H9 (cell line): ENCODE results near the gene CCDC187. TPM values are rescaled to one million over a fixed set of nuclear protein-coding genes. Genes with fewer than 3 reads are reported as not detected.
A peak's percentile ranks its signal among the peaks of the same experiment; 100 is the strongest.

Source experiments
- DNase-seq: peaks from one replicate; pipeline ENCODE4 v3.0.0-alpha.2; 2017
- H2AFZ ChIP-seq: one replicate; pipeline ENCODE4 v1.6.1; 2013; ENCODE audit warnings: mild to moderate bottlenecking, low read length, control low read depth, moderate library complexity
- H2AK5ac ChIP-seq: 2 replicates; pipeline ENCODE4 v1.6.1; 2013; ENCODE audit warnings: low read length, control low read depth, mixed read lengths; ENCODE audit not compliant: insufficient read length
- H2BK120ac ChIP-seq: one replicate; pipeline ENCODE4 v1.6.1; 2013; ENCODE audit warnings: low read depth, mild to moderate bottlenecking, low read length, control low read depth, inconsistent platforms; ENCODE audit not compliant: poor library complexity, severe bottlenecking
- H2BK12ac ChIP-seq: 2 replicates; pipeline ENCODE4 v1.6.1; 2013; ENCODE audit warnings: low read length, control low read depth, mixed read lengths, low read depth; ENCODE audit not compliant: insufficient read length
- H2BK15ac ChIP-seq: 2 replicates; pipeline ENCODE4 v1.6.1; 2013; ENCODE audit warnings: low read depth, low read length, control low read depth
- H2BK20ac ChIP-seq: one replicate; pipeline ENCODE4 v1.6.1; 2013; ENCODE audit warnings: low read depth, mild to moderate bottlenecking, low read length, control low read depth, inconsistent platforms; ENCODE audit not compliant: poor library complexity, severe bottlenecking
- H2BK5ac ChIP-seq: 2 replicates; pipeline ENCODE4 v1.6.1; 2013; ENCODE audit warnings: low read length, control low read depth, mixed read lengths; ENCODE audit not compliant: insufficient read length
- H3K14ac ChIP-seq: 2 replicates; pipeline ENCODE4 v1.6.1; 2013; ENCODE audit warnings: low read length, control low read depth; ENCODE audit not compliant: insufficient read depth
- H3K18ac ChIP-seq: 2 replicates; pipeline ENCODE4 v1.6.1; 2013; ENCODE audit warnings: low read depth, mild to moderate bottlenecking, mixed read lengths, low read length, control low read depth; ENCODE audit not compliant: insufficient read length
- H3K23ac ChIP-seq: 2 replicates; pipeline ENCODE4 v1.6.1; 2013; ENCODE audit warnings: low read length, control low read depth, mixed read lengths, low read depth; ENCODE audit not compliant: insufficient read length
- H3K23me2 ChIP-seq: 2 replicates; pipeline ENCODE4 v1.6.1; 2013; ENCODE audit warnings: low read depth, mild to moderate bottlenecking, mixed read lengths, low read length, control low read depth; ENCODE audit not compliant: insufficient read length, poor library complexity, severe bottlenecking
- H3K27ac ChIP-seq: 2 replicates; pipeline ENCODE4 v1.5.1; 2013; ENCODE audit warnings: low read length, control low read depth, mixed read lengths, low read depth; ENCODE audit not compliant: insufficient read length
- H3K27me3 ChIP-seq: 2 replicates; pipeline ENCODE4 v1.6.1; 2013; ENCODE audit warnings: low read length, control low read depth, inconsistent platforms; ENCODE audit not compliant: insufficient read depth
- H3K4ac ChIP-seq: 2 replicates; pipeline ENCODE4 v1.6.1; 2013; ENCODE audit warnings: low read depth, mild to moderate bottlenecking, control low read depth, inconsistent platforms, low read length, moderate library complexity
- H3K4me1 ChIP-seq: 2 replicates; pipeline ENCODE4 v1.6.1; 2013; ENCODE audit warnings: low read length, control low read depth, inconsistent platforms; ENCODE audit not compliant: insufficient read depth
- H3K4me2 ChIP-seq: 2 replicates; pipeline ENCODE4 v1.6.1; 2013; ENCODE audit warnings: low read length, control low read depth, mixed read lengths; ENCODE audit not compliant: insufficient read length, insufficient read depth
- H3K56ac ChIP-seq: 2 replicates; pipeline ENCODE4 v1.6.1; 2013; ENCODE audit warnings: low read depth, mild to moderate bottlenecking, mixed read lengths, low read length, control low read depth; ENCODE audit not compliant: insufficient read length
- H3K79me1 ChIP-seq: 2 replicates; pipeline ENCODE4 v1.6.1; 2013; ENCODE audit warnings: low read depth, mild to moderate bottlenecking, moderate library complexity, low read length, control low read depth, inconsistent platforms; ENCODE audit not compliant: insufficient read depth, poor library complexity, severe bottlenecking
- H3K79me2 ChIP-seq: 2 replicates; pipeline ENCODE4 v1.6.1; 2013; ENCODE audit warnings: low read length, control low read depth, inconsistent platforms; ENCODE audit not compliant: insufficient read depth
- H3K9ac ChIP-seq: 2 replicates; pipeline ENCODE4 v1.6.1; 2013; ENCODE audit warnings: low read length, control low read depth, mixed read lengths; ENCODE audit not compliant: insufficient read length; ENCODE audit errors: extremely low read depth
- H3K9me3 ChIP-seq: one replicate; pipeline ENCODE4 v1.6.1; 2013; ENCODE audit warnings: low read depth, low read length, inconsistent platforms; ENCODE audit not compliant: control insufficient read depth
- H3T11ph ChIP-seq: one replicate; pipeline ENCODE4 v1.6.1; 2013; ENCODE audit warnings: mild to moderate bottlenecking, low read length, control low read depth, inconsistent platforms
- H4K20me1 ChIP-seq: one replicate; pipeline ENCODE4 v1.6.1; 2013; ENCODE audit not compliant: control insufficient read depth, insufficient read length, insufficient read depth
- H4K5ac ChIP-seq: 2 replicates; pipeline ENCODE4 v1.6.1; 2013; ENCODE audit warnings: low read depth, mild to moderate bottlenecking, mixed read lengths, low read length, control low read depth; ENCODE audit not compliant: insufficient read length
- H4K8ac ChIP-seq: replicated peaks from 2 replicates; pipeline ENCODE4 v1.6.1; 2013; ENCODE audit warnings: low read length, control low read depth, mixed read lengths, low read depth; ENCODE audit not compliant: insufficient read length
- H4K91ac ChIP-seq: 2 replicates; pipeline ENCODE4 v1.6.1; 2013; ENCODE audit warnings: low read depth, mild to moderate bottlenecking, moderate library complexity, mixed read lengths, low read length, control low read depth; ENCODE audit not compliant: insufficient read length
- H3K27ac Mint-ChIP-seq, 3 experiments: 2 replicates in 2 of 3; 3 replicates in 1 of 3; pipeline ENCODE4 v1.8.0; 2020 to 2021; ENCODE audit warnings: mixed read lengths in 3 of 3, mild to moderate bottlenecking in 1 of 3, moderate library complexity in 1 of 3
- H3K27me3 Mint-ChIP-seq: 2 replicates; pipeline ENCODE4 v1.8.0; 2021; ENCODE audit warnings: low read depth, mild to moderate bottlenecking, moderate library complexity, mixed read lengths
- H3K36me3 Mint-ChIP-seq, 3 experiments: 2 replicates in 2 of 3; 3 replicates in 1 of 3; pipeline ENCODE4 v1.8.0; 2020 to 2021; ENCODE audit warnings: low read depth in 3 of 3, mixed read lengths in 3 of 3; ENCODE audit not compliant: insufficient read depth in 1 of 3
- H3K4me1 Mint-ChIP-seq, 2 experiments: 2 replicates each; pipeline ENCODE4 v1.8.0; 2020; ENCODE audit warnings: mixed read lengths in 2 of 2
- H3K4me3 Mint-ChIP-seq, 2 experiments: 2 replicates in 1 of 2; 3 replicates in 1 of 2; pipeline ENCODE4 v1.8.0; 2020 to 2021; ENCODE audit warnings: mild to moderate bottlenecking in 2 of 2, mixed read lengths in 2 of 2, moderate library complexity in 1 of 2
- H3K9me3 Mint-ChIP-seq, 2 experiments: 2 replicates in 1 of 2; 3 replicates in 1 of 2; pipeline ENCODE4 v1.8.0; 2020; ENCODE audit warnings: mild to moderate bottlenecking in 2 of 2, mixed read lengths in 2 of 2, moderate library complexity in 1 of 2
- CTCF ChIP-seq: fragments of 200-600 bp; sonication (generic); conservative IDR thresholded peaks from 3 replicates; pipeline ENCODE4 v1.8.0; 2021; ENCODE audit warnings: antibody characterized with exemption, mild to moderate bottlenecking
- WGBS: extraction: QIAGEN DNeasy Blood & Tissue Kit; methylation state at CpG from one replicate; pipeline ENCODE4 v1.1.7; 2013; ENCODE audit warnings: missing lambda C conversion rate, low lambda C conversion rate, mixed read lengths; ENCODE audit not compliant: insufficient read length; ENCODE audit errors: extremely low coverage; 5-methylcytosine and 5-hydroxymethylcytosine counted together
- total RNA-seq: library from RNA; stranded (reverse); gene quantifications from 2 replicates; pipeline ENCODE4 v1.2.1, GENCODE V29; 2021

The CCDC187 gene
- total RNA-seq, 1 experiment from 2014 or later: 0.07 TPM

GRCh38 chr9:136225366-136225747 lies 78.5 kb downstream of the CCDC187 start:
- Histone ChIP-seq H2BK12ac (no peak overlapping the region), H2BK120ac (no peak overlapping the region), H2BK5ac (no peak overlapping the region), H2BK20ac (no peak overlapping the region), H3K14ac (no peak overlapping the region; the same call in 1 of the 2 replicates), H3K27ac (no peak overlapping the region), H3K27me3 (no peaks in the 10 kb centered on the region), H4K8ac (no peak overlapping the region), H2BK15ac (no peak overlapping the region), H3K9ac (no peak overlapping the region), H4K20me1 (no peaks in the 10 kb centered on the region), H3K9me3 (no peaks in the 10 kb centered on the region), H2AK5ac (no peak overlapping the region), H3T11ph (no peak overlapping the region), H4K91ac (no peak overlapping the region), H3K79me1 (no peaks in the 10 kb centered on the region), H3K4me2 (no peak overlapping the region), H3K18ac (no peak overlapping the region), H3K4me1 (no peaks in the 10 kb centered on the region), H3K56ac (no peak overlapping the region), H3K23me2 (no peaks in the 10 kb centered on the region), H3K4ac (no peak overlapping the region), H2AFZ (no peak overlapping the region), H3K79me2 (peaks cover 4% of the 10 kb centered on the region; the same call in 1 of the 2 replicates), H4K5ac (no peak overlapping the region), H3K23ac (no peak overlapping the region)
- H3K27ac Mint-ChIP-seq: peak overlapping the region in 2 of 3 experiments; percentile 8 to 24; a peak in 2 of 7 replicates
- no CpG with 5 or more reads among the region's 19 CpGs for WGBS
- no peaks in the 10 kb centered on the region for H3K27me3 Mint-ChIP-seq
- H3K36me3 Mint-ChIP-seq: peaks cover 15 to 39% (median 16%) of the 10 kb centered on the region in 3 experiments
- H3K4me1 Mint-ChIP-seq: peaks cover 0 to 5% of the 10 kb centered on the region in 2 experiments; a peak in 2 of 4 replicates
- H3K9me3 Mint-ChIP-seq: no peaks in the 10 kb centered on the region
- TF ChIP-seq CTCF: no peak
- DNase-seq: no peak
- H3K4me3 Mint-ChIP-seq: 0 out of 5 replicates have a peak overlapping the region, but pooled peaks of 1 of the 2 experiments have one; percentile 22
